RPMI8226 (cell line): Measurements from ENCODE around the gene YEATS2.
"Not testable (repeated sequence)": the region's sequence is repeated elsewhere in the genome, so short reads cannot be mapped to it uniquely, and the experiment has no call there.

ENCODE experiments used
- DNase-seq: peaks from one replicate; pipeline ENCODE4 v3.0.0-alpha.2; 2015

Gene YEATS2

DNA sequence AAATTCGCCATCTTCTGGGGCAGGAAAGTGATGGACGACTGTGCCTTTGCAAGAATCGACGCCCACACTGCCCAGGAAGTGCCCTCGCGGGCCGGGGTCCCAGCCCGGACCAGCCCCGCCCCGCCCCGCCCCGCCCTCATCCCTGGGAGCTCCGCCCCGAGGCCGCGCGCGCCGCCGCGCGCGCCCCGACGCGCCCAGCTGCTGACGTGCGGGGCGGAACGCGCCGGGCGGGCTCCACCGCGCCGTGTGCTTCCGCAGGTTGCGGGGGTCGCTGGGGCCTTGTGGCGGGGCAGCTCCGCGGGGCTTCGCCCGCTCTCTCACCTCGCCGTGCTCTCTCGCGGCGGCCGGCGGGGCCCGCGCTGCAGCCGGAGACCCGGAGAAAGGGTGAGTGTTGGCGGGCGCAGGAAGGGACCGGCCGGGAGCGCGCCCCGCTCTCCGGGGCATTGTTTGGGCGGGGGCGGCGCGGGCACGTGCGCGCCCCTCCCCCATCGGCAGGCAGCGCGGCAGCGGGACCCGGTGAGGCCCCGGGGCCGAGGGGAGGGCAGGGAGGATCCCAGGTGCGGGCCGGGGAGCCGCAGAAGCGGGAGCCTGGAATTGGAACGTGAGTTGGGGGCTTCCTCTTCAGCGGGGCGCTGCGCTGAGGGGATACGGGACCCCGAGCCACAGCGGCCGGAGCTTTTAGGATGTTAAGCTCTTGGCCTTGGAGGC is at the start of gene YEATS2:
Gene YEATS2, plus strand, starts transcription at position 188 of the 708 bp plus-strand sequence. CDS start 17,366 bp downstream, outside the sequence.
- peak; percentile 87 for DNase-seq

DNA sequence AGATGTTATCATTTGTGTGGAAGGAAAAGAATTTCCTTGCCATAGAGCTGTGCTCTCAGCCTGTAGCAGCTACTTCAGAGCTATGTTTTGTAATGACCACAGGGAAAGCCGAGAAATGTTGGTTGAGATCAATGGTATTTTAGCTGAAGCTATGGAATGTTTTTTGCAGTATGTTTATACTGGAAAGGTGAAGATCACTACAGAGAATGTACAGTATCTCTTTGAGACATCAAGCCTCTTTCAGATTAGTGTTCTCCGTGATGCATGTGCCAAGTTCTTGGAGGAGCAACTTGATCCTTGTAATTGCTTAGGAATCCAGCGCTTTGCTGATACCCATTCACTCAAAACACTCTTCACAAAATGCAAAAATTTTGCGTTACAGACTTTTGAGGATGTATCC is 47.0 kb upstream of the YEATS2 start:
- no peak for DNase-seq

GRCh38 chr3:183653209-183654064 is 44.2 kb upstream of the YEATS2 start:
- DNase-seq = no peak

DNA sequence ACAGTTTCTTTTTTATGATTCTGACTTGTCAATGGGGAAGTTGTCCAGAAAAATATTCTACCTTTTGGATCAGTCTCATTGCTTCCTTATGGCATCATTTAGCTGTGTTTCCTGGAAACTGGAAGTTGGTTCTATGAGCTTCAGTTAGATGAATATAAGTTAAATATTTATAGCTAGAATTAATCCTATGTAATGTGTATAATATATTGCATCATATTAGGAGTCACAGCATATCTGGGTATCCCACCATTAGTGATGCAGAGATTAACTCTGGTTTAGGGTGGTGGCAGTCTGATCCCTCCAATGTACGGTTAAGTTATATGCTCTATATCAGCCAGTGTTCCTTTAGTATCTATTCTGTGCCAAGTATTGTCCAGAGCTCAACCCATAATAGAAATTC is 42.9 kb upstream of the YEATS2 start:
- DNase-seq = no peak

DNA sequence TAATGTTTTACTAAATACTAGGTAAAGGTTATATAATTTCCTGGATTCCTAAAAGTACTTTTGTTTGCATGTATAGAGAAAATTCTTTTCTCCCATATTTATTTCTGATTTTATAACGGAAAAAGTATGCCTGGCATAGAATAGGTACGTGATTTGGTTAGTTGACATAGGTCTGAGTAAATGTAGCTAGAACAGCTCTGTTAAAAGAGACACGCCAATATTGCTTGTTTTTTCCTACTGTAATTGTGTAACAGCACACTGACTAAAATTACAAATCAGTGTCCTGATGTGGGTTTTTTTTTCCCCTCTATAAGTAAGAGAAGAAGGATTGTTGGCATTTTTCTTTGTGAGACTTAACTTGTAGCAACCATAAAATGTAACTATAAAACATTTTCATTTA is 35.5 kb upstream of the YEATS2 start:
- DNase-seq = no peak

DNA sequence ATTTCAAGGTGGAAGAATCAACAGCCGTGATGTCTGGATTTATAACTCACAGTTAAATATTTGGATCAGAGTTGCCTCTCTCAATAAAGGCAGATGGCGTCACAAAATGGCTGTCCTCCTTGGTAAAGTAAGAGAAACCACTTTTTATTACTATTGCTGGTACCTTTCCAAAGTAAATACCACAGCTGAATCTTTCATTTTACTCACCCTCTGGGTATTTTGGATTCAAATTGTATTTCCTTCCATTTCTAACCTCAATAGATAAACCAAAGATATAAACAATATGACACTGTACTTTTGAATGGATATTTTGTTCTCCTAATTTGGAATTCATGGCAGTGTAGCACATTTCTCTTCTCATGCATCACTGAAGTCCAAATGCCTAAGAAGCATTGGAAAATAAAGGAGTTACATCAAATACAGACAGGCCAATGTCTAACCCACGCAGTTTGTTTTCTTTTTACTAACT is 32.6 kb upstream of the YEATS2 start:
- no peak for DNase-seq

DNA sequence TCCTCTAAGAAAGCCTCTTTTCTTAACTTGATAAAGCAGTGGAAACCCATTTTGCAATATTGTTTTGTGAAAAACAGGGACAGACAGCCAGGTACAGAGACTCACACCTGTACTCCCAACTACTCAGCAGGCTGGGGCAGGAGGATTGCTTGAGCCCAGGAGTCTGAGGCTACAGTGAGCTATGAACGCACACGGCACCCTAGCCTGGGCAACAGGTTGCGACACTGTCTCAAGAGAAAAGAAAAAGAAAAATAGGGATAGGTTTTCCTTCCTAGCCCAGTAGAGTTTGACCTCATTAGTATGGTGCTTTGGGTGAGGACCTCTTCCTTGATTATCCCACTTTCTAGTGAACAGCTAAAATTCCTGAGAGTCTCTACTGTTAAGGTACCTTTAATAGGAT is 17.5 kb upstream of the YEATS2 start:
- DNase-seq = no peak

DNA sequence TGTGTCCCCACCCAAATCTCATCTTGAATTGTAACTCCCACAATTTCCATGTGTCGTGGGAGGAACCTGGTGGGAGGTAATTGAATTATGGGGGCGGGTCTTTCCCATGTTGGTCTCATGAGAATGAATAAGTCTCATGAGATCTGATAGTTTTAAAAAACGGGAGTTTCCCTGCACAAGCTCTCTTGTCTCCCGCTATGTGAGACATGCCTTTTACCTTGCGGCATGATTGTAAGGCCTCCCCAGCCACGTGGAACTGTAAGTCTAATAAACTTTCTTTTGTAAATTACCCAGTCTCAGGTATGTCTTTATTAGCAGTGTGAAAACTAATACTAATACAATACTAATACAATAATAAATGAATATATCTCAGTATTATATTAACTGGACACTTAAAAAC is 9.9 kb upstream of the YEATS2 start:
- no peak for DNase-seq

DNA sequence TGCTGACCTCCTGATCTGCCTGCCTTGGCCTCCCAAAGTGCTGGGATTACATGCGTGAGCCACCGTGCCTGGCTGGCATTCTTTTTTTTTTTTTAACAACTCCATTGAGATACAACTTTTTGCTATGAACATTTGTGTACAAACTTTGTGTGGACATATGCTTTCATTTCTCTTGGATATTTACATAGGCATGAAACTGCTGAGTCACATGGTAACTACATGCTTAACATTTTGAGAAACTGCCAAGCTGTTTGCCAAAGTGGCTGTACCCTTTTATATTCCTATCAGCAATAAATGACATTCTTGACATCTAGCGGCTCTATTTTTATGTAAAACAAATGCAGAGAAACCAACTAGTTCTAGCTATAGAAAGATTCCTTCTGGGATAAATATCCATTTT is 8.7 kb upstream of the YEATS2 start:
- DNase-seq = peak; percentile 43

DNA sequence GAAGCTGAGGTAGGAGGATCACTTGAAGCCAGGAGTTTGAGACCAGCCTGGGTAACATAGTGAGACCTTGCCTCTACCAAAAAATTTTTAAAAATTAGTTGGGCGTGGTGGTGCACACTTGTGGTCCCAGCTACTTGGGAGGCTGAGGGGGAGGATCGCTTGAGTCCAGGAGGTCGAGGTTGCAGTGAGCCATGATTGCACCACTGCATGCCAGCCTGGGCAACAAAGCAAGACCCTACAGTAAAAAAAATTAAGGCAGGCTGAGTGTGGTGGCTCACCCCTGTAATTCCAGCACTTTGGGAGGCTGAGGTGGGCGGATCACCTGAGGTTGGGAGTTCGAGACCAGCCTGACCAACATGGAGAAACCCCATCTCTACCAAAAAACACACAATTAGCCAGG is 8.0 kb upstream of the YEATS2 start:
- DNase-seq = not testable (repeated sequence)

- DNase-seq = no peak
Observed at GRCh38 chr3:183690402-183690995, 7.1 kb upstream of the YEATS2 start.

GRCh38 chr3:183692436-183692835 is 5.2 kb upstream of the YEATS2 start:
- DNase-seq = no peak

DNA sequence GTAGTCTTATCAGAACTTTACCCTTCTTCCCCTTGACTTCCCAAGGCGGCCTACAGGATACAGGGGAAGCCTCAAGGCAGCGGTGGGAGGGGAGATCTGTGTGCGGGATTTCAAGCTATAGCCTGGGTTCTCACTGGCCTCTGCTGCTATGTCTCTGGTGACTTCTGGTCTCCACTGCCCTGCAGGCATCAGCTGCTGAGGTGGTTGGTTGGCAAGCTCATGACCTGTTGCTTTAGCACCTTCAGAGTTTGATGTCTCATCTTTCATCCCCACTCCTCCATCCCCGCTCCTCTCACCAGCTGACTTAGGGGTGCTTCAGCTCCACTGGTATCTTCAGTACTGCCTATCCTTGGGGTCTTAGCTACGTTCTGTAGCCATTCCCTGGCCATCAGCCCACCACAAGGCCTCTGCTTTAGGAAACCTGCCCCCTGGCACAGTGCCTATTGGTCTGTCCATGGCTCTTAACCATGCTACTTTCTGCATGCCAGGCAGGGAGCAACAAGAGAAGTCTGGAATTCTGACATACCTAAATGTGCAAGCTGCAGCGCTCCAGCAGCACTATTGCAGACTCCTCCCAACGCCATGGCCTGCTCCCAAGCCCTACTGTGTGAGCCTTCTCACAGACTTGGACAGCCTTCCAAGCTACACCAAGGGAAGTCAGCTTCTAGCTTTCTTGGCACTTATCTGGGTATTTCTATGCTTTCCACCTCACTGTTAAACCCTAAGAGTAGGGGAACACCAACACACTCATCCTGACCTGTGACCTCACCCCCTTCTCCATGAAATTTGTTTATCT is 1.8 kb upstream of the YEATS2 start:
- DNase-seq = no peak

DNA sequence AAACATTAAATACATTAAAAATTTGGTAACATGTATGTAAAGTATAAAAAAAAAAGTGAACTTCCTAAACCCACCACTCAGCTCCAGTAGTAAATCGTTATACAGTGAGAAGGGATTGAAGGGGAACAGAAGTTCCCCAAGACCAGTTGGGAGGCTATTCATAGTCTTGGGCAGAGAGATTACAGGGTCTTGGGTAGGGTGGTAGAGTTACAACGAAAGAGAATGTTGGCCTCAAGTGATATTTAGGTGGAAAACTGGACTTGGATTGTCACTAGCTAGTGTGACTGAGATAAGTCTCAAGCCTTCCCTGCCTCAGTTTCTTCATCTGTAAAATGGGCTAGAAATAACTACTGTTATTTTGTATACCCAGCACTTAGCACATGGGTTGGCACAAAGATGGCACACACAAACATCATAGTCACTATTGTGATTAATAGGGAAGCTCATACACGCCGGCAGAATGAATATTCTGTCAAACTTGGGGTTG is 431 bp upstream of the YEATS2 start:
- no peak for DNase-seq

- peak; percentile 60 for DNase-seq
Observed at GRCh38 chr3:183698318-183698751, 738 bp downstream of the YEATS2 start.

- DNase-seq = peak; percentile 47
Observed at GRCh38 chr3:183698756-183699155, 1.2 kb downstream of the YEATS2 start.

- DNase-seq = peak; percentile 42
Observed at GRCh38 chr3:183699238-183699947, 1.8 kb downstream of the YEATS2 start.

DNA sequence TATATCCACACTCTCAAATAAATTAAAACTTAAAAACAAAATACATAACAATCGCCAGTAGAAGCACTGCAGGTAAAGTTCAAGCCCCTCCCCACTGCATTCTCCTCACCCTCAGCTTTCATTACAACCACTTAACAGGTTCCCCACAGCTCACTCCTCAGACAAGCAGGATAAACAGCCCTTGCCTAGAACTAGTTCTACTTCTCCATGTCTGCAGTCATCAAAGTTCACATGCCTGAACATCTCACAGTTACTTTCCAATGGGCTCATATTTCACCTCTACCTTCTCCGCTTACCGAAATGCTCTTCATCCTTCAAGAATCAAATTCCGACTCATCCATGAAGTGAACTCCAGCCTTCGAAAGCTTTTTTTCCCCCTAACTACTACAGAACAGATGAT is 4.1 kb downstream of the YEATS2 start:
- DNase-seq = no peak

DNA sequence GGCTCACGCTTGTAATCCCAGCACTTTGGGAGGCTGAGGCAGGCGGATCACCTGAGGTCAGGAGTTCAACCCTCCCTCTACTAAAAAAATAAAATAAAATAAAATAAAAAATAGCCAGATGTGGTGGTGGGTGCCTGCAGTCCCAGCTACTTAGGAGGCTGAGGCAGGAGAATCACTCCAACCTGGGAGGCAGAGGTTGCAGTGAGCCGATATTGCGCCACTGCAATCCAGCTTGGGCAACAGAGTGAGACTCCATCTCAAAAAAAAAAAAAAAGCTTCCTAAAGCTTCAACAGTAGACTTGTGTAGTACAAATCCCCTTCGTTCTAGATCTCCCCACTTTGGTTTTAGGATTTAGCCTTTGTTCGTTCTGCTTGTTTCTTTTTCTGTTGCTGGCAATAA is 6.3 kb downstream of the YEATS2 start:
- not testable (repeated sequence) for DNase-seq

DNA sequence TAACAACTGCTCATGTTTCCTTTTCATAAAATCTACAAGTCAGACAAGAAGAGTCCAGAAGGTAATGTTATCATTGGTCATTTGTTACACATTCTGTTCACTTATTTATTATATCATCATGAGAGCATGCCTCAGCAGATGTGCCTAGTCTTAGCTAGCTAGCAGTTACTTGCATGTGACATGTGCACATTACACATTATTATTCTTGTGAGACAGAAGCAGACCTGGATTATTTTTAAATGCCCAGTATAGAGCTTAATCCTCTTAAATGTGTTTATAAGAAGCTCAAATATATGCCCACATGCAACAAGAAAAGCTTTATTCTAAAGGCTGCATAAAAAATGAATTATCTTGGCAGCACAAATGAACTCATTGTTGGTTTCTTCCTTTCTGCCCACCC is 12.6 kb downstream of the YEATS2 start:
- no peak for DNase-seq

- no peak for DNase-seq
Observed at GRCh38 chr3:183711516-183711915, 13.9 kb downstream of the YEATS2 start.

DNA sequence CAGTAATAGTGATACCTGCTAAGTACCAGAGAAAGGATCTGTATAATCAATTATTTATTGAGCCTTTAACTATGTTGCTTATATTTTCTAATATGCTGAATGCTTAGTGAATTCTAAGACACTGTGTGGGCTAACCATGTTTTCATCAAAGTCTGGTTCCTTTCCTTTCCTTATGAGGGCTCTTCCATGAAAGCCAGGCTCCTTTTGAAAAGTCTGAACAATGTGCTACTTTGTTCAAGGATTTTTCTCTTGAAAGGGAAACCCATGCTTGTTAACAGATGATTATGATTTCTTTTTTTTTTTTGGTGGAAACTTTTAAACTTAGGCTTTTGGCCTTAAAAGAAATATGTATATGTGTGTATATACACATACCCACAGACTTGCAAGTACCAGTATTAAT is 17.0 kb downstream of the YEATS2 start:
- no peak for DNase-seq
